SK-N-SH (cell line): ENCODE results near the gene RAPSN.

ENCODE experiments used
- CHD2 ChIP-seq: fragments of 150-350 bp; IDR thresholded peaks from 2 replicates; pipeline ENCODE4 v1.6.1; 2018; ENCODE audit warnings: low read length; ENCODE audit not compliant: partially characterized antibody
- CTCF ChIP-seq: fragments of 200-600 bp; sonication (generic); IDR thresholded peaks from 2 replicates; pipeline ENCODE4 v1.6.1; 2017; ENCODE audit warnings: antibody characterized with exemption, mild to moderate bottlenecking, moderate library complexity
- EP300 ChIP-seq, 2 experiments: IDR thresholded peaks; 2 replicates each; pipeline versions ENCODE4 v1.4.0 to v1.6.1; 2012; ENCODE audit warnings: borderline replicate concordance in 1 of 2, low read depth in 1 of 2, low read length in 1 of 2
- GABPA ChIP-seq: IDR thresholded peaks from 2 replicates; pipeline ENCODE4 v1.4.0; 2012; ENCODE audit warnings: low read depth, mild to moderate bottlenecking
- JUND ChIP-seq: IDR thresholded peaks from 2 replicates; pipeline ENCODE4 v1.4.0; 2012
- POLR2AphosphoS5 ChIP-seq: IDR thresholded peaks from 2 replicates; pipeline ENCODE4 v1.6.1; 2012; ENCODE audit warnings: low read depth, low read length
- RFX5 ChIP-seq: IDR thresholded peaks from 2 replicates; pipeline ENCODE4 v1.6.1; 2012; ENCODE audit warnings: mild to moderate bottlenecking, improper control_type of control experiment, low read length
- SMC3 ChIP-seq: IDR thresholded peaks from 2 replicates; pipeline ENCODE4 v1.6.1; 2012; ENCODE audit warnings: low read depth, low read length, improper control_type of control experiment
- TEAD4 ChIP-seq: IDR thresholded peaks from 2 replicates; pipeline ENCODE4 v1.4.0; 2012; ENCODE audit warnings: mild to moderate bottlenecking, borderline replicate concordance; ENCODE audit not compliant: insufficient read depth
- YY1 ChIP-seq: IDR thresholded peaks from 2 replicates; pipeline ENCODE4 v1.4.0; 2012; ENCODE audit warnings: low read depth, mild to moderate bottlenecking
- ZBTB33 ChIP-seq: IDR thresholded peaks from 2 replicates; pipeline ENCODE4 v1.4.0; 2012; ENCODE audit warnings: low read depth, borderline replicate concordance

GRCh38 chr11:47433157-47433556, 15.8 kb downstream of the RAPSN start:
- TF ChIP-seq ZBTB33 (no peak), EP300 (IDR thresholded peaks at IDR 0.05; ENCODE audit: borderline replicate concordance in 1 of 2, low read depth in 1 of 2, low read length in 1 of 2) (no peak), CTCF (no peak), CHD2 (no peak), TEAD4 (no peak), JUND (no peak), POLR2AphosphoS5 (no peak), SMC3 (no peak), YY1 (no peak), GABPA (no peak), RFX5 (no peak)
